HepG2 (cell line): Measurements from ENCODE around the gene GTF2H4. TPM values are rescaled to one million over a fixed set of nuclear protein-coding genes. Genes with fewer than 3 reads are reported as not detected.
"Not testable (repeated sequence)": the region's sequence is repeated elsewhere in the genome, so short reads cannot be mapped to it uniquely, and the experiment has no call there.

Experiments
- ATAC-seq: fragments of 200-7000 bp; cut with Tn5 transposase; 3 replicates; pipeline ENCODE4 v1.9.1; 2020; ENCODE audit warnings: mild to moderate bottlenecking, moderate library complexity
- BruUV-seq: library from RNA; stranded (reverse); fragments of 400-500 nt; replicated peaks from 2 replicates; lab custom pipeline; 2021; lab: Mats Ljungman, UMichigan
- CTCF ChIA-PET: fragments of 300-600 bp; formaldehyde crosslinking; extraction: SDS; loops from one replicate; lab custom pipeline; 2021; ENCODE audit warnings: low total read pairs, inconsistent platforms, low intra/inter-chr PET ratio; lab: Yijun Ruan, JAX
- POLR2A ChIA-PET: fragments of 350-600 bp; sonication (Branson Sonifier 250); formaldehyde crosslinking; loops from one replicate; lab custom pipeline; 2020; ENCODE audit warnings: antibody characterized with exemption, inconsistent platforms; lab: Yijun Ruan, JAX
- DNase-seq: peaks from one replicate; pipeline ENCODE4 v3.0.0-alpha.2; 2015; ENCODE audit warnings: low spot score
- FAIRE-seq: peaks from 3 replicates; lab custom pipeline; 2011; peaks lifted over from hg19 to GRCh38; lab: Jason Lieb, UNC
- H2AFZ ChIP-seq: one replicate; pipeline ENCODE4 v1.6.1; 2011; ENCODE audit warnings: low read length, inconsistent platforms
- H3K27ac ChIP-seq: fragments of 300-600 bp; 3 replicates; pipeline ENCODE4 v1.8.0; 2011; ENCODE audit warnings: mixed run types, mild to moderate bottlenecking, mixed read lengths, low read length, inconsistent platforms; ENCODE audit not compliant: insufficient read depth; ENCODE audit errors: extremely low read length
- H3K27me3 ChIP-seq, 2 experiments: fragments of 200-600 bp in 1 of 2; 2 replicates in 1 of 2; 3 replicates in 1 of 2; pipeline versions ENCODE4 v1.6.0 to v1.8.0; 2011; ENCODE audit warnings: low read length in 2 of 2, mild to moderate bottlenecking in 2 of 2, moderate library complexity in 2 of 2, inconsistent platforms in 1 of 2; ENCODE audit not compliant: insufficient read depth in 2 of 2, control insufficient read depth in 1 of 2
- H3K36me3 ChIP-seq, 2 experiments: fragments of 200-600 bp in 1 of 2; replicated peaks in 1 of 2; 2 replicates in 1 of 2; 3 replicates in 1 of 2; pipeline versions ENCODE4 v1.5.1 to v1.8.0; 2011; ENCODE audit warnings: low read length in 2 of 2, inconsistent platforms in 1 of 2; ENCODE audit not compliant: insufficient read depth in 2 of 2, control insufficient read depth in 1 of 2
- H3K4me1 ChIP-seq: 2 replicates; pipeline ENCODE4 v1.5.1; 2012; ENCODE audit warnings: low read length, inconsistent platforms; ENCODE audit not compliant: insufficient read depth
- H3K4me2 ChIP-seq: 2 replicates; pipeline ENCODE4 v1.6.0; 2011; ENCODE audit warnings: low read depth, low read length, inconsistent platforms
- H3K4me3 ChIP-seq, 3 experiments: fragments of 200-600 bp in 1 of 3; sonication (generic), shearing (Covaris generic) in 1 of 3; replicated peaks in 1 of 3; 2 replicates each; pipeline ENCODE4 v1.5.1; 2011 to 2016; ENCODE audit warnings: low read length in 3 of 3, inconsistent platforms in 2 of 3, low read depth in 2 of 3, mild to moderate bottlenecking in 2 of 3, control low read depth in 1 of 3, mixed read lengths in 1 of 3; ENCODE audit not compliant: insufficient read depth in 1 of 3
- H3K79me2 ChIP-seq: one replicate; pipeline ENCODE4 v1.6.1; 2011; ENCODE audit warnings: low read length, inconsistent platforms; ENCODE audit not compliant: insufficient read depth
- H3K9ac ChIP-seq: 2 replicates; pipeline ENCODE4 v1.6.0; 2011; ENCODE audit warnings: mild to moderate bottlenecking, low read depth, low read length, inconsistent platforms; ENCODE audit not compliant: insufficient read depth
- H3K9me3 ChIP-seq: 2 replicates; pipeline ENCODE4 v1.5.1; 2012; ENCODE audit warnings: mild to moderate bottlenecking, low read length
- H4K20me1 ChIP-seq: 2 replicates; pipeline ENCODE4 v1.6.0; 2011; ENCODE audit warnings: inconsistent platforms, mild to moderate bottlenecking, low read length, moderate library complexity; ENCODE audit not compliant: insufficient read depth
- KLF6 ChIP-seq: IDR thresholded peaks from 2 replicates; pipeline ENCODE4 v1.8.0; 2016; ENCODE audit warnings: missing biosample characterization, missing genetic modification reagents
- KMT2A ChIP-seq: sonication (generic); formaldehyde crosslinking; IDR thresholded peaks from 2 replicates; pipeline ENCODE4 v1.4.0; 2020; ENCODE audit warnings: missing genetic modification reagents
- ZIK1 ChIP-seq: sonication (generic); formaldehyde crosslinking; IDR thresholded peaks from 2 replicates; pipeline ENCODE4 v1.5.0; 2020; ENCODE audit warnings: mild to moderate bottlenecking, low read depth, missing genetic modification reagents, borderline replicate concordance
- ZNF296 ChIP-seq: sonication (generic); formaldehyde crosslinking; conservative IDR thresholded peaks from 2 replicates; pipeline ENCODE4 v1.5.0; 2020; ENCODE audit warnings: mild to moderate bottlenecking, missing genetic modification reagents
- ZNF382 ChIP-seq: sonication (generic); formaldehyde crosslinking; IDR thresholded peaks from 2 replicates; pipeline ENCODE4 v1.5.0; 2020; ENCODE audit warnings: missing genetic modification reagents, mild to moderate bottlenecking, borderline replicate concordance
- ZNF660 ChIP-seq: sonication (generic); formaldehyde crosslinking; IDR thresholded peaks from 2 replicates; pipeline ENCODE4 v1.5.1; 2020; ENCODE audit warnings: mild to moderate bottlenecking, low read depth, missing genetic modification reagents, borderline replicate concordance
- ZSCAN9 ChIP-seq: IDR thresholded peaks from 2 replicates; pipeline ENCODE4 v1.6.1; 2016; ENCODE audit warnings: borderline replicate concordance
- WGBS: methylation state at CpG from one replicate; pipeline ENCODE4 v1.1.6; 2017; ENCODE audit warnings: low lambda C conversion rate; 5-methylcytosine and 5-hydroxymethylcytosine counted together
- in situ Hi-C: cut with HindIII; loops from 2 replicates; pipeline ENCODE4 v1.10.0; 2017; ENCODE audit warnings: low pct_unique_long_range_greater_than_20kb; ENCODE audit not compliant: extremely low pct_ligation_motif_present
- intact Hi-C: fragments of 100-400 bp; cut with micrococcal nuclease; formaldehyde crosslinking; loops from one replicate; pipeline ENCODE4 v1.10.0; 2022; ENCODE audit not compliant: unreplicated experiment
- polyA plus RNA-seq, 8 experiments: library from polyadenylated mRNA; depleted of rRNA in 3 of 8; stranded (reverse) in 7 of 8; unstranded in 1 of 8; fragments of >200 nt; fragmentation: Illumina TruSeq in 4 of 8; extraction: Trizol in 4 of 8; gene quantifications; 2 replicates each; pipeline versions ENCODE4 v1.2.1 to v1.2.3, GENCODE V29; 2011 to 2016; ENCODE audit warnings: low read depth in 4 of 8, missing spikeins in 1 of 8, mixed read lengths in 1 of 8; ENCODE audit not compliant: insufficient read depth in 1 of 8
- total RNA-seq, 5 experiments: library from RNA; depleted of rRNA; stranded (reverse); fragments of >200 nt; fragmentation: Illumina TruSeq; extraction: Trizol; gene quantifications; 2 replicates each; pipeline ENCODE4 v1.2.3, GENCODE V29; 2016; ENCODE audit warnings: low read depth in 1 of 5
- TF ChIP-seq, protein P1 (sequence below): IDR thresholded peaks from 2 replicates; pipeline ENCODE4 v1.6.1; 2016
- TF ChIP-seq, protein P2 (sequence below): sonication (generic); formaldehyde crosslinking; IDR thresholded peaks from 2 replicates; pipeline ENCODE4 v1.4.0; 2020; ENCODE audit warnings: missing genetic modification reagents, borderline replicate concordance
- TF ChIP-seq, protein P3 (sequence below): sonication (generic); formaldehyde crosslinking; IDR thresholded peaks from 2 replicates; pipeline ENCODE4 v1.4.0; 2020; ENCODE audit warnings: missing genetic modification reagents

Gene GTF2H4
- total and polyA plus RNA-seq, 2 of the 13 experiments (the other 11 are each of a cell fraction or from before 2014, with no cell fraction given), result 15.9 to 49.3 TPM

DNA sequence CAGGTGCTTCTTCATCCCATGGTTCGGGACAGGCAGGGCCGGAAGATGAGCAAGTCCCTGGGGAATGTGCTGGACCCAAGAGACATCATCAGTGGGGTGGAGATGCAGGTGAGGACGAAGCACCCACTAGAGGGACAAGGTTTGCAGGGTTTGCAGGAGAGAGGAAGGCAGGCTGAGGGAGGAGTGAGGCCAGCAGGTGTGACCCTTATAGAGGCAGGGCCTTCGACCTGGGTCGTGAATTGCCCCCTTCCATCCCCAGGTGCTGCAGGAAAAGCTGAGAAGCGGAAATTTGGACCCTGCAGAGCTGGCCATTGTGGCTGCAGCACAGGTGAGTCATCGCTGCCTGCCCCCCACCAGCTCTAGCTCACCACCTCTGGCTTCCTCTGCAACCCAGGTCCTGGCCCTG lies 14.4 kb downstream of the GTF2H4 start:
- Histone ChIP-seq H2AFZ (no peak overlapping the region), H3K27me3 (no peaks in the 10 kb centered on the region), H3K4me3 (no peak overlapping the region), H3K27ac (no peak overlapping the region), H3K4me2 (no peak overlapping the region), H3K9ac (no peak overlapping the region), H3K36me3 (peaks cover 42 to 79% of the 10 kb centered on the region in 2 experiments), H3K4me1 (no peaks in the 10 kb centered on the region), H3K79me2 (no peaks in the 10 kb centered on the region), H3K9me3 (no peaks in the 10 kb centered on the region), H4K20me1 (no peaks in the 10 kb centered on the region)
- ATAC-seq (no peak), DNase-seq (no peak), FAIRE-seq (no peak)
- no peak for TF ChIP-seq ZNF296 (CRISPR knock-in tag)
- no peak for TF ChIP-seq ZNF660 (CRISPR knock-in tag)
- no peak for TF ChIP-seq ZNF382 (CRISPR knock-in tag)
- TF ChIP-seq KLF6, result no peak
- TF ChIP-seq, protein P1, sequence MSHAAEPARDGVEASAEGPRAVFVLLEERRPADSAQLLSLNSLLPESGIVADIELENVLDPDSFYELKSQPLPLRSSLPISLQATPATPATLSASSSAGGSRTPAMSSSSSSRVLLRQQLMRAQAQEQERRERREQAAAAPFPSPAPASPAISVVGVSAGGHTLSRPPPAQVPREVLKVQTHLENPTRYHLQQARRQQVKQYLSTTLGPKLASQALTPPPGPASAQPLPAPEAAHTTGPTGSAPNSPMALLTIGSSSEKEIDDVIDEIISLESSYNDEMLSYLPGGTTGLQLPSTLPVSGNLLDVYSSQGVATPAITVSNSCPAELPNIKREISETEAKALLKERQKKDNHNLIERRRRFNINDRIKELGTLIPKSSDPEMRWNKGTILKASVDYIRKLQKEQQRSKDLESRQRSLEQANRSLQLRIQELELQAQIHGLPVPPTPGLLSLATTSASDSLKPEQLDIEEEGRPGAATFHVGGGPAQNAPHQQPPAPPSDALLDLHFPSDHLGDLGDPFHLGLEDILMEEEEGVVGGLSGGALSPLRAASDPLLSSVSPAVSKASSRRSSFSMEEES (CRISPR knock-in tag), result no peak
- no peak for TF ChIP-seq ZIK1 (CRISPR knock-in tag)
- TF ChIP-seq ZSCAN9, result no peak
- TF ChIP-seq KMT2A (CRISPR knock-in tag), result no peak
- TF ChIP-seq, protein P2, sequence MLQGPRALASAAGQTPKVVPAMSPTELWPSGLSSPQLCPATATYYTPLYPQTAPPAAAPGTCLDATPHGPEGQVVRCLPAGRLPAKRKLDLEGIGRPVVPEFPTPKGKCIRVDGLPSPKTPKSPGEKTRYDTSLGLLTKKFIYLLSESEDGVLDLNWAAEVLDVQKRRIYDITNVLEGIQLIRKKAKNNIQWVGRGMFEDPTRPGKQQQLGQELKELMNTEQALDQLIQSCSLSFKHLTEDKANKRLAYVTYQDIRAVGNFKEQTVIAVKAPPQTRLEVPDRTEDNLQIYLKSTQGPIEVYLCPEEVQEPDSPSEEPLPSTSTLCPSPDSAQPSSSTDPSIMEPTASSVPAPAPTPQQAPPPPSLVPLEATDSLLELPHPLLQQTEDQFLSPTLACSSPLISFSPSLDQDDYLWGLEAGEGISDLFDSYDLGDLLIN (CRISPR knock-in tag), result no peak
- TF ChIP-seq, protein P3, sequence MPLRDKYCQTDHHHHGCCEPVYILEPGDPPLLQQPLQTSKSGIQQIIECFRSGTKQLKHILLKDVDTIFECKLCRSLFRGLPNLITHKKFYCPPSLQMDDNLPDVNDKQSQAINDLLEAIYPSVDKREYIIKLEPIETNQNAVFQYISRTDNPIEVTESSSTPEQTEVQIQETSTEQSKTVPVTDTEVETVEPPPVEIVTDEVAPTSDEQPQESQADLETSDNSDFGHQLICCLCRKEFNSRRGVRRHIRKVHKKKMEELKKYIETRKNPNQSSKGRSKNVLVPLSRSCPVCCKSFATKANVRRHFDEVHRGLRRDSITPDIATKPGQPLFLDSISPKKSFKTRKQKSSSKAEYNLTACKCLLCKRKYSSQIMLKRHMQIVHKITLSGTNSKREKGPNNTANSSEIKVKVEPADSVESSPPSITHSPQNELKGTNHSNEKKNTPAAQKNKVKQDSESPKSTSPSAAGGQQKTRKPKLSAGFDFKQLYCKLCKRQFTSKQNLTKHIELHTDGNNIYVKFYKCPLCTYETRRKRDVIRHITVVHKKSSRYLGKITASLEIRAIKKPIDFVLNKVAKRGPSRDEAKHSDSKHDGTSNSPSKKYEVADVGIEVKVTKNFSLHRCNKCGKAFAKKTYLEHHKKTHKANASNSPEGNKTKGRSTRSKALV (CRISPR knock-in tag), result no peak
- in situ Hi-C loops (no loop called here), intact Hi-C loops (no loop called here)
- BruUV-seq, result no TSS peak
- ChIA-PET CTCF (no interaction called here), POLR2A (no interaction called here)
- WGBS, result 92% methylated on average over 7 of the region's 7 CpGs

DNA sequence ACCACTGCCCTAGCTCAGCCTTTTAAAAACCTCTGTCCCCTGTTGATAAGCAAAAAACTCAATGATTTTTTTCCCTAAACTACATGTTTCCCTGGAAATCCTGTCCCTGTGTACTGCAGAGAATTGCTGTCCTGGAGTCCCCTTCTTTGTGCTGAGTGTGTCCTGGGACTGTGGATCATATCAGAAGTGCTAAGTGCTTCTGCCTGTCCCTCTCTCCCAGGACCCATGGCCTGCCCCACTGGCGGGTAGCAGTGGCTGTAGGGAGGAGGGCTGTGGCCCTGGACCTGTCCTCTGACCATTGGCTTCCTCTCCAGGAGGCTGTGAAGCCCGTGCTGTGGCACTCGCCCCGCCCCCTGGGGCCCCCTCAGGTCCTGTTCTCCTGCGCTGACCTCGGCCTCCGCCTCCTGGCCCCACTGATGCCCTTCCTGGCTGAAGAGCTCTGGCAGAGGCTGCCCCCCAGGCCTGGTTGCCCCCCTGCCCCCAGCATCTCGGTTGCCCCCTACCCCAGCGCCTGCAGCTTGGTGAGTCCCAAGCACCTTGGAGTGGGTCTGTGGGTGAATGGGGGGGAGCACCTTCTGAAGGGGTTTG lies 16.1 kb downstream of the GTF2H4 start:
- H4K20me1 ChIP-seq, H3K27me3 ChIP-seq, H3K4me1 ChIP-seq, BruUV-seq, H3K27ac ChIP-seq, H3K4me3 ChIP-seq, POLR2A ChIA-PET, H2AFZ ChIP-seq, CTCF ChIA-PET, H3K9me3 ChIP-seq, H3K9ac ChIP-seq, intact Hi-C loops, in situ Hi-C loops, FAIRE-seq, H3K4me2 ChIP-seq, H3K79me2 ChIP-seq, DNase-seq, ATAC-seq: not testable (repeated sequence)
- 95% methylated on average over 8 of the region's 9 CpGs for WGBS
- peaks cover 36 to 66% of the 10 kb centered on the region in 2 experiments for H3K36me3 ChIP-seq
